T-helper 17 cell (primary cell): ENCODE data around the gene PGS1. TPM values are rescaled to one million over a fixed set of nuclear protein-coding genes. Genes with fewer than 3 reads are reported as not detected.

Experiments used
- ATAC-seq: fragments of 150-1000 bp; cut with Tn5 transposase; 2 replicates; pipeline ENCODE4 v1.10.0; 2021; ENCODE audit warnings: mild to moderate bottlenecking, moderate library complexity
- DNase-seq, 3 donors: peaks; one replicate each; pipeline versions ENCODE4 v3.0.0 to v3.0.0-alpha.2; 2020 to 2021
- H3K9me3 ChIP-seq: one replicate; pipeline ENCODE4 v1.7.0; 2013; ENCODE audit warnings: low read length, mild to moderate bottlenecking; ENCODE audit not compliant: control insufficient read depth, poor library complexity, severe bottlenecking
- H3K27ac Mint-ChIP-seq: one replicate; pipeline ENCODE4 v1.8.0; 2022; ENCODE audit warnings: mild to moderate bottlenecking, moderate library complexity, mixed read lengths
- H3K27me3 Mint-ChIP-seq: one replicate; pipeline ENCODE4 v1.8.0; 2022; ENCODE audit warnings: mixed read lengths
- H3K36me3 Mint-ChIP-seq: one replicate; pipeline ENCODE4 v1.8.0; 2022; ENCODE audit warnings: low read depth, mixed read lengths
- H3K4me1 Mint-ChIP-seq: one replicate; pipeline ENCODE4 v1.8.0; 2022; ENCODE audit warnings: mild to moderate bottlenecking, mixed read lengths
- H3K4me3 Mint-ChIP-seq: one replicate; pipeline ENCODE4 v1.8.0; 2022; ENCODE audit warnings: mild to moderate bottlenecking, moderate library complexity, mixed read lengths
- total RNA-seq, 4 donors: library from RNA in 2 of 4; stranded (reverse) in 2 of 4; gene quantifications; one replicate each; pipeline ENCODE4 v1.2.3 and lab custom pipeline; 2022 to 2026

PGS1 gene
- total RNA-seq, 2 donors from 2014 or later: 47.5 to 54.9 TPM

DNA sequence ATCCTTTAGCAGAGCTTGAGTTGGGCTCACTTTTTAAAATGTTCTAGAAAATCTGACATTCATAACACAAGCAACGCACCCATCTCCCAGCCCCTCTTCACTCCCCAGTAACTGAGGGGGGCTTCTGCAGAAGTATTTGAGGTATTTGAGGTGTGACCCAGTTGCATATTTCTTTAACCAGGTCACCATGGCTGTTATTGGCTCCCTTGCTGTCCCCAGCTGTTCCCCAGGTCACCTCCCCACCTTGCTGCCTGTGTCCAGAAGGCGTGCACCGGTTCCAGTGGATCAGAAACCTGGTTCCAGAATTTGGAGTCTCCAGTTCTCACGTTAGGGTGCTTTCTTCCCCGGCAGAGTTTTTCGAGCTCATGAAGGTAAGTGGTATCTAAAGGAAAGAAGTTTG is 13.8 kb downstream of the PGS1 start:
- H3K4me1 Mint-ChIP-seq: peaks cover 33% of the 10 kb centered on the region
- H3K36me3 Mint-ChIP-seq: no peaks in the 10 kb centered on the region
- no peaks in the 10 kb centered on the region for H3K9me3 ChIP-seq
- H3K27me3 Mint-ChIP-seq: no peaks in the 10 kb centered on the region
- no peak overlapping the region for H3K27ac Mint-ChIP-seq
- ATAC-seq (no peak), DNase-seq (no peak)
- no peak overlapping the region for H3K4me3 Mint-ChIP-seq

DNA sequence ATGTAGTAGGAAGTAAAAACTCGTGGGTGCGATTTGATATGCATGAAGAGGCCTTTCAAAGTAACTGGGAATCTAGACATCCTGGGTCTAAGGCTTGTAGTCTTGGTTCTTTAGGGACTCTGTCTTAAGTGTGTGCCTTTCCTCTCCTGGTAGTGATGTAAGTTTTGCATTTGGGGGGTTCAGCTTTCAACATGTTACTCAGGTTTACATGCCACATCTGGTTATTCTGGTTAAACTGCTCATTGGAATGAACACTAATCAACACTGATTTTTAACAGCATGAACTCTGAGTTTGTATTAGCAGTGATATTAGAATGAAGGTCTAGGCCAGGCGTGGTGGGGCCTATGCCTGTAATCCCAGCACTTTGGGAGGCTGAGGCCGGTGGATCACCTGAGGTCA is 15.1 kb downstream of the PGS1 start:
- ATAC-seq (no peak), DNase-seq (no peak)
- no peak overlapping the region for H3K4me3 Mint-ChIP-seq
- H3K27me3 Mint-ChIP-seq: no peaks in the 10 kb centered on the region
- H3K36me3 Mint-ChIP-seq: no peaks in the 10 kb centered on the region
- H3K9me3 ChIP-seq: no peaks in the 10 kb centered on the region
- H3K4me1 Mint-ChIP-seq: peaks cover 24% of the 10 kb centered on the region
- peak overlapping the region; percentile 68 for H3K27ac Mint-ChIP-seq

DNA sequence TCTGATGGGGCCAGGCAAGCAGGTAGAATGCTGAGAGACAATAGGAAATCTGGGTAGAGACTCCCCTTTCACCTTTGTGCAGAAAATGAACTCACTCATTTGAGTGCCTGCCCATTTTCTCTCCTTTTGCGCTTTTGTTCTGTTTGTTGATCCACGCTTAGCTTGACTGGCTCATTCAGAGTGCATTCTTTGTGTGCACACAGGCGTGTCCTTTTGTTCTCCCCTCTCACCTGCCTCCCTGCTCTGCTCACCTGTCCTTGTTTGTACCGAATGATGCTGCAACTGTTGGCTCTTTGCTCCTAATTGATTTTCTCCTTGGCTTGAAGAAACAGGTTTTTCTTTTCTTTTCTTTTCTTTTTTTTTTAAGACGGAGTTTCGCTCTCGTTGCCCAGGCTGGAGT is 15.8 kb downstream of the PGS1 start:
- no peak for ATAC-seq
- Mint-ChIP-seq H3K4me1 (peaks cover 21% of the 10 kb centered on the region), H3K27me3 (no peaks in the 10 kb centered on the region), H3K36me3 (no peaks in the 10 kb centered on the region), H3K4me3 (no peak overlapping the region), H3K27ac (no peak overlapping the region)
- DNase-seq: no peak
- no peaks in the 10 kb centered on the region for H3K9me3 ChIP-seq

DNA sequence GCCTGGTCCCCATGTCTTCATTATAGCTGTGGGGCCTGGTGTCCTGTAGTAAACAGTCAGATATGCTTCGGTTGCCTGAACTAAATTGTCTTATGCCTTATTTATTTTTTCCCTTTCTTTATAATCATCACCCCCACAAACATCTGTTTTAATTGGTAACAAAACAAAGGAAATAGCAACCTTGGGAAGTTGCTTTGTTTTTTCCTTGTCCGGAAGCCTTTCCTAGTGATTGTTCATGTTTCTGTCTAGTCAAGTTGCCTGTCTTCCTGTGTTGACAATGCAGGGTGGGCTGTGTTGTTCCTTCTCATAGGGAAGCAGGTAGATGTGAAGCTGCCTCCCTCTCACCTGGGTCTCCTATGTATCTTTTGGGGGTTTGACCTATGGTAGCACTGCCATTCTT is 16.7 kb downstream of the PGS1 start:
- no peak overlapping the region for H3K4me3 Mint-ChIP-seq
- H3K27me3 Mint-ChIP-seq: no peaks in the 10 kb centered on the region
- H3K4me1 Mint-ChIP-seq: peaks cover 19% of the 10 kb centered on the region
- DNase-seq (no peak), ATAC-seq (no peak)
- H3K27ac Mint-ChIP-seq: no peak overlapping the region
- H3K9me3 ChIP-seq: no peaks in the 10 kb centered on the region
- no peaks in the 10 kb centered on the region for H3K36me3 Mint-ChIP-seq

DNA sequence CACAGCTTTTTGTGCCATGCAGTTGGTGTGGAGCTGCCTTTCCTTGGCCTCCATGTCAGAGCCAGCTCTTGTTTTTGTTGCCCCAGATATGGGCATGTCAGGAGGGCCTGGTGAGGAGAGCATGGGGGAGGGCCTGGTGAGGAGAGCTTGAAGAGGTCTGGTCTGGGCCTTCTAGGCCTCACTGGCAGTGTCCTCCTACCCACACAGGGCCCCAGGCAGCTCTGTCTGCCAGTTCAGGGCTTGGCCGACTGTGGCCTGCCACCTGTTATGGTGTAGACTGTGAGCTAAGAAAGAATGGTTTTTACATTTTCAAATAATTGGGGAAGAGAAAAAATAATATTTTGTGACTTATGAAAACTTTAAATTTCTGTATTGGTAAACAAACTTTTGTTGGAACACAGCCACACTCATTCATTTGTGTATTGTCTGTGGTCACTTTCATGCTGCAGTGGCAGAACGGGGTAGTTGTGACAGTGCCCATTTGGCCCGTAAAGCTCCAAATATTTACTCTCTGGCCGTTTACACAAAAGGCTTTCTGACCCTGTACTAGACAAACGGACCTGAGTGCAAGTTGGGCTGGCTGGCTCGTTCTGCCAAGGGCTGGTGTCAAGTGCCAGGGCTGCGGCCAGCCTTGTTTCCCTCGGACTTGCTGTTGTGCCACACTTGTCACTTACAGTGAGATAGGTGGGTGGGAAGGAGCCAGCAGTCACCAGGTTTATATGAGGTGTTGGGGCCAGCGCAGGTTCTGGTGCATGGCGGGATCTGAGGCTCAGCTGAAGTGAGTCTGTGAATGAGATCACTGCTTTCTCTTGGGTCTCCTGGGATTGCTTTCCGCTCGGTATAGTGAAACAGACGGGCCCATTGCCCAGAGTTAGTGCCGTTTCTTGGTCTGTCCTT is 18.2 kb downstream of the PGS1 start:
- no peaks in the 10 kb centered on the region for H3K9me3 ChIP-seq
- ATAC-seq: no peak
- Mint-ChIP-seq H3K36me3 (no peaks in the 10 kb centered on the region), H3K27ac (peak overlapping the region; percentile 49), H3K4me1 (peaks cover 16% of the 10 kb centered on the region), H3K27me3 (no peaks in the 10 kb centered on the region), H3K4me3 (no peak overlapping the region)
- DNase-seq: no peak

DNA sequence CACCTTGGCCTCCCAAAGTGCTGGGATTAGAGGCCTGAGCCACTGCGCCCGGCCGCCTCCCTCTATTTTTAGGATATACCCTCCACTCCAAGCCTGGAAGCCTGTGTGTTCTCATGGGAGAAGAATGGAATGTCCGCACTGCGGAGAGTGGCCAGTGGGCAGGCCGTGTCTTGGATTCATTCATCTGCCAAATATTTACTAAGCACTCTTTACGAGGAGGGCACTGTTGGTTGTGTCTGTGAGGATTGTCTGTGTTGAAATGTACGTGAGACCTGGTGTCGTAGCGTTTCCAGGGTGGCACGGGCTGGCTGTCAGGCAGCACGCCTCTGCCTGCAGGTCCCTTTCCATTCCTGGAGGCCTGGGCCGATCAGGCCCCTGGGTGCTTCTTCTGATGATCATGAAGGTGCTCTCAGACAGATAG is 19.2 kb downstream of the PGS1 start:
- H3K36me3 Mint-ChIP-seq: peaks cover 4% of the 10 kb centered on the region
- H3K9me3 ChIP-seq: no peaks in the 10 kb centered on the region
- DNase-seq (no peak), ATAC-seq (no peak)
- H3K27me3 Mint-ChIP-seq: no peaks in the 10 kb centered on the region
- H3K4me3 Mint-ChIP-seq: no peak overlapping the region
- peak overlapping the region; percentile 49 for H3K27ac Mint-ChIP-seq
- peaks cover 17% of the 10 kb centered on the region for H3K4me1 Mint-ChIP-seq

DNA sequence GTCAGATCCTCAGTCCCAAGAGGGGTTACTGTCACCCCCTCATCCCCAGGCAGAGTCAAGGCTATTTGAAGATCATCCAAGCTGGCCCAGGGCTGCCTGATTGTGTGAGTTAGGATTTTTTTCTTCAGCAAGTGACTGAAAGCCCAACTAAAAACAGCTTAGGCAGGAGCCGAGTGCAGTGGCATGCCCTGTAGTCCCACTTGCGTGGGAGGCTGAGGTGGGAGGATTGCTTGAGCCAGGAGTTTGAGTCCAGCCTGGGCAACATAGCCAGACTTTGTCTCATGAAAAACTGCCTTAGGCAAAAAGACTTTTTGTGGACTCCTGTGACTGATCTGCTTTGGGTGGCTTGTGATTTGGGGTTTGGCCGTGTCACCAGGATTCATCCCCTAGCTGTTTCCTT is 19.9 kb downstream of the PGS1 start:
- Mint-ChIP-seq H3K4me3 (no peak overlapping the region), H3K36me3 (peaks cover 7% of the 10 kb centered on the region), H3K4me1 (peaks cover 18% of the 10 kb centered on the region), H3K27me3 (no peaks in the 10 kb centered on the region), H3K27ac (no peak overlapping the region)
- no peak for DNase-seq
- no peak for ATAC-seq
- no peaks in the 10 kb centered on the region for H3K9me3 ChIP-seq

DNA sequence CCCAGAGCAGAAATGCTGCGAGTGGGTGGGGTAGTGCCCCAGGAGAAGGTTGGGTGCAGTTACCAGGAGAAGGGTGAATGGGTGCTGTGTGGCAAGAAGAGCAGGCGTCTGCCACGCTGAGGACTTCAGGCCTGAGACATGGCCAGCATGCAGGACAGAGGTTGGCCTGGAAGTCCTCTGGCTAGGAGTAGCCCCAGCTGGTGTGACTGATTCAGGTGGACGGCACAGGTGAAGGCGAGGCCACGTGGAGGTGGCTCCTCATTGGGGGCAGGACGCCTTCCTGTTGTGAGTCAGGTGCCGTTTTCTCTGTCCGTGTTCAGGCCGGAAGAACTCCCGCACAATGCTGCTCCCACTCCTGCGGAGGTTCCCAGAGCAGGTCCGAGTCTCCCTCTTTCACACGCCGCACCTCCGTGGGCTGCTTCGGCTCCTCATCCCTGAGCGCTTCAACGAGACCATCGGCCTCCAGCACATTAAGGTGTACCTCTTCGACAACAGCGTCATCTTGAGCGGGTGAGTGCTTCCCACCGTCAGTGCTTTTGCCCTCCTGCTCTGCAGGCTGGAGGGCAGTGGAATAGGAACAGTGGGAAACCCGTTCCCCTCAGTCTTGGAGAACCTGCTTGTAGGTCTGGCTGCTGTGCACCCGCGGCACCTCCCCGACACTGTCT is 20.7 kb downstream of the PGS1 start:
- H3K4me1 Mint-ChIP-seq: peaks cover 18% of the 10 kb centered on the region
- DNase-seq (no peak), ATAC-seq (no peak)
- H3K9me3 ChIP-seq: no peaks in the 10 kb centered on the region
- peaks cover 7% of the 10 kb centered on the region for H3K36me3 Mint-ChIP-seq
- no peaks in the 10 kb centered on the region for H3K27me3 Mint-ChIP-seq
- no peak overlapping the region for H3K27ac Mint-ChIP-seq
- no peak overlapping the region for H3K4me3 Mint-ChIP-seq

DNA sequence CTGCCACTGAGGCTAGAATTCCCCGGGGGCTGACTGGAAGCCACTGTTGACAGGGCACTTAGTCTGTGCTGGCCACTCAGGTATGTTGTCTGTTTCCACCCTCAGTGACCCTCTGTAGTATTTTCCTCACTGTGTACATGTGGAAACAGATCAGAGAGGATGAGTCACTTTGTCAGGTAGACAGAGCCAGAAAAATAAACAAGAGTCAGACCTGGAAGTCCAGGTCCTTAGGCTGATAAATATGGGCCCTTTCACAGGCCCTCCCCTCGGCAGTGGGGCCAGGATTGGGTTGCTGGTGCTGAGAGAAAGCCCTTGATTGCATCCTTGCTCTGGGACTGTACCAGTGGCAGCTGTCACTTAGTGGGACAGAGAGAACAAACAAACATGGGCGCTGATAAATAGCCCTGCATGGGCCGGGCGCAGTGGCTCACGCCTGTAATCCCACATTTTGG is 21.3 kb downstream of the PGS1 start:
- no peak overlapping the region for H3K4me3 Mint-ChIP-seq
- H3K4me1 Mint-ChIP-seq: peaks cover 18% of the 10 kb centered on the region
- no peaks in the 10 kb centered on the region for H3K27me3 Mint-ChIP-seq
- ATAC-seq (no peak), DNase-seq (no peak)
- H3K27ac Mint-ChIP-seq: no peak overlapping the region
- no peaks in the 10 kb centered on the region for H3K9me3 ChIP-seq
- peaks cover 7% of the 10 kb centered on the region for H3K36me3 Mint-ChIP-seq

DNA sequence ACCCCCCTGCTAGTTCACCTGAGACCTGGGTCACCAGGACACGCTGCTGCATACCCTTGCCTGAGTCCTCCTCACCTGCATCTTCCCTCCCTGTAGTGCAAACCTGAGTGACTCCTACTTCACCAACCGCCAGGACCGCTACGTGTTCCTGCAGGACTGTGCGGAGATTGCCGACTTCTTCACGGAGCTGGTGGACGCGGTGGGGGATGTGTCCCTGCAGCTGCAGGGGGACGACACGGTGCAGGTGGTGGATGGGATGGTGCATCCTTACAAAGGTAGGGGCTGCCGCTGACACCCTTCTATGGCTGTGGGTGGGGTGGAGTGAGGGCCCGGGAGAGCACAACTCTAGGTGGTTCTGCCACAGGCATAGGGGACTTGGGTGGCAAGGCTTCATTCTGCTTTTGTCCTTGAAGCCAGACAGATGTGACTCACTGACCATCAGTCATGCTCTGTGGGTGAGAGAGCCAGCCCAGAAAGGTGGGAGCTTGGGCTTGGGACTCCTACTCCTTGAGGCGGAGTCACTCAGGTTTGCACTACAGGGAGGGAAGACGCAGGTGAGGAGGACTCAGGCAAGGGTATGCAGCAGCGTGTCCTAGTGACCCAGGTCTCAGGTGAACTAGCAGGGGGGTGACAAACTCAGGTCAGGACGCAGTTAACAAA is 22.3 kb downstream of the PGS1 start:
- no peaks in the 10 kb centered on the region for H3K9me3 ChIP-seq
- ATAC-seq (no peak), DNase-seq (no peak)
- Mint-ChIP-seq H3K27ac (no peak overlapping the region), H3K4me1 (peaks cover 18% of the 10 kb centered on the region), H3K27me3 (no peaks in the 10 kb centered on the region), H3K36me3 (peaks cover 7% of the 10 kb centered on the region), H3K4me3 (no peak overlapping the region)

DNA sequence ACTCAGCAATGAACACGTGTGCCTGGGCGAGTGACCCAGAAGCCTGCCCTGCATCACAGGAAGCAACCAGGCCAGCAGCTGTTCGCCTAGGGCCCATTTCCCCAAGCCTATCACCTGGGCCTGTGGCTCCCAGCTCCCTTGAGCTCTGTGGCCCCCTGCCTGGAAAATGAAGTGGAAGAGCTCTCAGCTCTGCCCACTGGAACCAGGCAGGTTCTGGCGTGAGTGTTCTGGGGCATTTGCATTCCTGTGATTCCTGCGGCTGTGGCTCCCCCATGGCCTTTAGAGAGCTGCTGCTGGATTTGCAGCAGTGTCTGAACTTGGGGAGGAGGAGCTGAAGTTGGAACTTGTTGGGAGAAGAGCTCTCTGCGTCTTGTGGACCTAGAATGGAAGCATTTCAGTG is 22.8 kb downstream of the PGS1 start:
- DNase-seq (no peak), ATAC-seq (no peak)
- Mint-ChIP-seq H3K27ac (no peak overlapping the region), H3K4me3 (no peak overlapping the region), H3K27me3 (no peaks in the 10 kb centered on the region), H3K4me1 (peaks cover 14% of the 10 kb centered on the region), H3K36me3 (peaks cover 7% of the 10 kb centered on the region)
- no peaks in the 10 kb centered on the region for H3K9me3 ChIP-seq

DNA sequence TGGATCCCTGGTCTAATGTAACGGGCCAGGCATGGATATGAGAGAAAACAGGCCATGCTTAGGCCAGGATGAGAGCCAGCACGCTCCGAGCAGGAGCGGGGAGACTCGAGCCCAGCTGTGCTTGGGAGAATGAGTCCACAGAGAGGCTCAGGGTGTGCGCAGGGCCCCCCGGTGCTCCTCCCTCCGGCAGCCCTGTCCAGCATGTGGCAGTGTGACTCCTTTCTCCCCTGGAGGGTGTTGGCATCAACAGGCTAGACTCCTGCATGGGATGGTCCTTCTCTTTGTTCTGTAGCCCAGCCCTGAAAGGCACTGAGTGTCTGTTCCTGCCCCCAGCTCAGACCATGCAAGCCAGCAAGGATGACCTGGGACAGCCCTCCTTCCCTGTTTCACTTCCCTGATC is 23.4 kb downstream of the PGS1 start:
- no peaks in the 10 kb centered on the region for H3K27me3 Mint-ChIP-seq
- DNase-seq (no peak), ATAC-seq (no peak)
- peaks cover 7% of the 10 kb centered on the region for H3K36me3 Mint-ChIP-seq
- peaks cover 20% of the 10 kb centered on the region for H3K4me1 Mint-ChIP-seq
- H3K27ac Mint-ChIP-seq: no peak overlapping the region
- H3K4me3 Mint-ChIP-seq: no peak overlapping the region
- H3K9me3 ChIP-seq: no peaks in the 10 kb centered on the region

DNA sequence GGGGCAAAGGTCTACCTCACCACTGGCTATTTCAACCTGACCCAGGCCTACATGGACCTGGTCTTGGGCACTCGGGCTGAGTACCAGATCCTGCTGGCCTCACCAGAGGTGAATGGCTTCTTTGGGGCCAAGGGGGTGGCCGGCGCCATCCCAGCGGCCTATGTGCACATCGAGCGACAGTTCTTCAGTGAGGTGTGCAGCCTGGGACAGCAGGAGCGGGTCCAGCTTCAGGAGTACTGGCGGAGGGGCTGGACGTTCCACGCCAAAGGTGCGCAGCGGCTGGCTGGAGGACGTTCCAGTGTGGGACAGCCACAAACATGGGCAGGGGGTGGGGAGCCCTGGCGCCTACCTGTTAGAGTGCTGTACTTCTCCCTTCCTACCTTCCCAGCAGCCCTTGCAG is 25.4 kb downstream of the PGS1 start:
- Mint-ChIP-seq H3K27me3 (no peaks in the 10 kb centered on the region), H3K36me3 (peaks cover 7% of the 10 kb centered on the region), H3K27ac (peak overlapping the region; percentile 70), H3K4me3 (no peak overlapping the region), H3K4me1 (peaks cover 30% of the 10 kb centered on the region)
- DNase-seq (no peak), ATAC-seq (no peak)
- no peaks in the 10 kb centered on the region for H3K9me3 ChIP-seq
